ENCODE measurements around the gene SLC39A12.

GRCh38 chr10:18044976-18045720 is 93.4 kb downstream of the SLC39A12 start:
- no peak for TF ChIP-seq POLR2A (IDR thresholded peaks at IDR 0.05)
- TF ChIP-seq CTCF (IDR thresholded peaks at IDR 0.05) = no peak
- TF ChIP-seq POLR2AphosphoS5 (IDR thresholded peaks at IDR 0.05) = no peak

Data from breast epithelium (tissue), 3 donors.